HEK293T (cell line): Measurements from ENCODE around the gene TSPAN10.

Source experiments
- CTCF ChIA-PET: fragments of 350-600 bp; formaldehyde crosslinking; extraction: SDS; loops from one replicate; lab custom pipeline; 2021; ENCODE audit warnings: antibody characterized with exemption, inconsistent platforms; lab: Yijun Ruan, JAX
- POLR2A ChIA-PET: fragments of 350-600 bp; formaldehyde crosslinking; extraction: SDS; loops from one replicate; lab custom pipeline; 2020; ENCODE audit warnings: antibody characterized with exemption, inconsistent platforms; lab: Yijun Ruan, JAX
- DNase-seq: peaks from one replicate; pipeline ENCODE4 v3.0.0; 2012; ENCODE audit warnings: mixed read lengths; ENCODE audit errors: extremely low spot score
- ARNT ChIP-seq: fragments of 450-650 bp; IDR thresholded peaks from 2 replicates; pipeline ENCODE4 v1.6.1; 2017; ENCODE audit warnings: mild to moderate bottlenecking
- BHLHE40 ChIP-seq: fragments of 450-650 bp; IDR thresholded peaks from 2 replicates; pipeline ENCODE4 v1.6.1; 2016; ENCODE audit warnings: mild to moderate bottlenecking, moderate library complexity, borderline replicate concordance
- CTBP1 ChIP-seq: fragments of 450-650 bp; IDR thresholded peaks from 2 replicates; pipeline ENCODE4 v1.6.1; 2016; ENCODE audit warnings: borderline replicate concordance
- ELF4 ChIP-seq: fragments of 450-650 bp; IDR thresholded peaks from 2 replicates; pipeline ENCODE4 v1.6.1; 2017; ENCODE audit warnings: antibody characterized with exemption
- FOXA1 ChIP-seq: fragments of 450-650 bp; IDR thresholded peaks from 2 replicates; pipeline ENCODE4 v1.6.1; 2016; ENCODE audit warnings: mild to moderate bottlenecking
- FOXK2 ChIP-seq: fragments of 450-650 bp; IDR thresholded peaks from 2 replicates; pipeline ENCODE4 v1.6.1; 2016; ENCODE audit warnings: mild to moderate bottlenecking
- FOXM1 ChIP-seq: fragments of 450-650 bp; IDR thresholded peaks from 2 replicates; pipeline ENCODE4 v1.6.1; 2017; ENCODE audit warnings: mild to moderate bottlenecking, borderline replicate concordance
- HDGF ChIP-seq: fragments of 450-650 bp; IDR thresholded peaks from 2 replicates; pipeline ENCODE4 v1.6.1; 2017; ENCODE audit warnings: antibody characterized with exemption, borderline replicate concordance
- L3MBTL2 ChIP-seq: fragments of 450-650 bp; conservative IDR thresholded peaks from 2 replicates; pipeline ENCODE4 v1.6.1; 2016; ENCODE audit warnings: mild to moderate bottlenecking
- LEF1 ChIP-seq: fragments of 450-650 bp; IDR thresholded peaks from 2 replicates; pipeline ENCODE4 v1.6.1; 2017; ENCODE audit warnings: mild to moderate bottlenecking, borderline replicate concordance
- NFRKB ChIP-seq: fragments of 450-650 bp; IDR thresholded peaks from 2 replicates; pipeline ENCODE4 v1.6.1; 2016; ENCODE audit warnings: mild to moderate bottlenecking, moderate library complexity
- PKNOX1 ChIP-seq: fragments of 450-650 bp; IDR thresholded peaks from 2 replicates; pipeline ENCODE4 v1.6.1; 2016
- SP1 ChIP-seq: fragments of 450-650 bp; IDR thresholded peaks from 2 replicates; pipeline ENCODE4 v1.6.1; 2017
- SUZ12 ChIP-seq: fragments of 450-650 bp; IDR thresholded peaks from 2 replicates; pipeline ENCODE4 v1.6.1; 2016; ENCODE audit warnings: mild to moderate bottlenecking
- TARDBP ChIP-seq: fragments of 450-650 bp; IDR thresholded peaks from 2 replicates; pipeline ENCODE4 v1.6.1; 2016
- ZNF384 ChIP-seq: fragments of 450-650 bp; IDR thresholded peaks from 2 replicates; pipeline ENCODE4 v1.6.1; 2016

TSPAN10 gene

GRCh38 chr17:81638683-81639082, 1.7 kb downstream of the TSPAN10 start:
- TF ChIP-seq ARNT (no peak), CTBP1 (no peak), PKNOX1 (no peak), L3MBTL2 (no peak), LEF1 (no peak), FOXM1 (no peak), NFRKB (no peak), SUZ12 (no peak), ZNF384 (no peak), BHLHE40 (no peak), SP1 (no peak), ELF4 (no peak), FOXK2 (no peak)
- CTCF ChIA-PET = no interaction called here
- no peak for DNase-seq
- POLR2A ChIA-PET = interaction anchor here (0.6 kb wide), 1 partner anchor 294 kb away, joined by 3 read pairs; no protein-coding TSS in a partner anchor

- TF ChIP-seq ARNT = no peak
- no peak for TF ChIP-seq FOXA1
- no peak for TF ChIP-seq HDGF
- TF ChIP-seq BHLHE40 = no peak
- no peak for TF ChIP-seq SP1
- TF ChIP-seq ELF4 = no peak
- TF ChIP-seq LEF1 = no peak
- TF ChIP-seq FOXK2 = no peak
- TF ChIP-seq PKNOX1 = no peak
- no peak for TF ChIP-seq L3MBTL2
- TF ChIP-seq SUZ12 = no peak
- no peak for TF ChIP-seq ZNF384
- TF ChIP-seq CTBP1 = no peak
- POLR2A ChIA-PET = no interaction called here
- CTCF ChIA-PET = no interaction called here
- DNase-seq = no peak
Measured at GRCh38 chr17:81640011-81640410, 3.0 kb downstream of the TSPAN10 start.

GRCh38 chr17:81641825-81642489, 5.0 kb downstream of the TSPAN10 start:
- POLR2A ChIA-PET = interaction anchor here (0.7 kb wide), 1 partner anchor 89 kb away, joined by 3 read pairs; no protein-coding TSS in a partner anchor
- CTCF ChIA-PET = no interaction called here
- TF ChIP-seq NFRKB = no peak
- no peak for TF ChIP-seq FOXK2
- TF ChIP-seq BHLHE40 = no peak
- no peak for TF ChIP-seq CTBP1
- TF ChIP-seq FOXM1 = no peak
- TF ChIP-seq ARNT = no peak
- no peak for TF ChIP-seq ZNF384
- TF ChIP-seq L3MBTL2 = no peak
- TF ChIP-seq SP1 = no peak
- no peak for TF ChIP-seq FOXA1
- no peak for TF ChIP-seq TARDBP
- TF ChIP-seq LEF1 = no peak
- no peak for TF ChIP-seq SUZ12
- TF ChIP-seq PKNOX1 = no peak
- TF ChIP-seq ELF4 = no peak
- TF ChIP-seq HDGF = no peak
- no peak for DNase-seq

- no peak for DNase-seq
- no peak for TF ChIP-seq ELF4
- no peak for TF ChIP-seq SP1
- TF ChIP-seq FOXA1 = no peak
- no peak for TF ChIP-seq FOXM1
- no peak for TF ChIP-seq CTBP1
- TF ChIP-seq ARNT = no peak
- ChIA-PET POLR2A (interaction anchor here (1.3 kb wide), 1 partner anchor 21 kb away, joined by 3 read pairs; no protein-coding TSS in a partner anchor), CTCF (no interaction called here)
Measured at GRCh38 chr17:81644496-81644895, 7.5 kb downstream of the TSPAN10 start.

- no peak for TF ChIP-seq LEF1
- TF ChIP-seq NFRKB = no peak
- no peak for TF ChIP-seq FOXK2
- no peak for TF ChIP-seq BHLHE40
- TF ChIP-seq ZNF384 = no peak
- no peak for TF ChIP-seq SP1
- TF ChIP-seq CTBP1 = no peak
- TF ChIP-seq FOXM1 = no peak
- no peak for TF ChIP-seq HDGF
- ChIA-PET POLR2A (interaction anchor here (1.3 kb wide), 1 partner anchor 20 kb away, joined by 3 read pairs; no protein-coding TSS in a partner anchor), CTCF (no interaction called here)
- DNase-seq = no peak
Measured at GRCh38 chr17:81644976-81645952, 8.3 kb downstream of the TSPAN10 start.
